Measurements from ENCODE around the gene TBC1D22A.

Gene TBC1D22A

GRCh38 chr22:47063071-47063509, 300.6 kb downstream of the TBC1D22A start:
- Histone ChIP-seq H3K27ac (ENCODE audit: low read length) (no peak overlapping the region), H3K79me2 (ENCODE audit: low read length) (no peaks in the 10 kb centered on the region), H3K4me1 (ENCODE audit: low read length) (peaks cover 20% of the 10 kb centered on the region), H3K4me2 (ENCODE audit: low read length) (no peak overlapping the region), H2AFZ (ENCODE audit: low read depth, low read length) (no peak overlapping the region), H3K27me3 (ENCODE audit: low read depth, low read length) (no peaks in the 10 kb centered on the region), H3K4me3 (ENCODE audit: low read length) (no peak overlapping the region), H3K9me3 (ENCODE audit: insufficient read depth, low read length) (no peaks in the 10 kb centered on the region), H4K20me1 (ENCODE audit: insufficient read depth, low read length) (peaks cover 61% of the 10 kb centered on the region), H3K36me3 (replicated peaks; ENCODE audit: low read depth, low read length) (peaks cover 40% of the 10 kb centered on the region), H3K9ac (ENCODE audit: low read length) (no peak overlapping the region)
- TF ChIP-seq CTCF (IDR thresholded peaks at IDR 0.05; ENCODE audit: low read depth, low read length) (no peak), EZH2phosphoT487 (IDR thresholded peaks at IDR 0.05; ENCODE audit: low read depth) (no peak)

DNA sequence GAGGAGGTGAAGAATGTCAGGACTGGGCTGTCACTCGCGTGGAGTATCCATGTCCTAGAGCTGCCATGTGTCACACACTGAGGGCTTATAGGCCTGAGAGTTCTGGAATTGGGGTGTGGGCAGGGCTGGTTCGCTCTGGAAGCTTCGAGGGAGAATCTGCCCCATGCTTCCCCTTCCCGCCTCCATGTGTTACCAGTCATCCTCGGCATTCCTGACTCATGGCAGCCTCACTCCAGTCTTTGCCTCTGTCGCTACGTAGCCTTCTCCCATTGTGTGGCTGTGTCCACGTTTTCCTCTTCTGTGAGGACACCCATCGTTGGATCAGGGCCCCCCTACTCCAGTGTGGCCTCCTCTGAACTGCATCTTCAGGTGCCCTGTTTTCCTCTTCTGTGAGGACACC, 301.2 kb downstream of the TBC1D22A start:
- Histone ChIP-seq H3K36me3 (replicated peaks; ENCODE audit: low read depth, low read length) (peaks cover 45% of the 10 kb centered on the region), H3K79me2 (ENCODE audit: low read length) (no peaks in the 10 kb centered on the region)
- TF ChIP-seq CTCF (IDR thresholded peaks at IDR 0.05; ENCODE audit: low read depth, low read length) (no peak), EZH2phosphoT487 (IDR thresholded peaks at IDR 0.05; ENCODE audit: low read depth) (no peak)

GRCh38 chr22:47064016-47064415, 301.6 kb downstream of the TBC1D22A start:
- peaks cover 61% of the 10 kb centered on the region for H4K20me1 ChIP-seq (ENCODE audit: insufficient read depth, low read length)
- no peak overlapping the region for H3K4me2 ChIP-seq (ENCODE audit: low read length)
- H2AFZ ChIP-seq (ENCODE audit: low read depth, low read length), result no peak overlapping the region
- H3K4me3 ChIP-seq (ENCODE audit: low read length), result no peak overlapping the region
- H3K4me1 ChIP-seq (ENCODE audit: low read length), result peaks cover 11% of the 10 kb centered on the region
- no peaks in the 10 kb centered on the region for H3K9me3 ChIP-seq (ENCODE audit: insufficient read depth, low read length)
- TF ChIP-seq CTCF (IDR thresholded peaks at IDR 0.05; ENCODE audit: low read depth, low read length) (no peak), EZH2phosphoT487 (IDR thresholded peaks at IDR 0.05; ENCODE audit: low read depth) (no peak)
- H3K27ac ChIP-seq (ENCODE audit: low read length), result no peak overlapping the region
- no peak overlapping the region for H3K9ac ChIP-seq (ENCODE audit: low read length)
- no peaks in the 10 kb centered on the region for H3K27me3 ChIP-seq (ENCODE audit: low read depth, low read length)
- peaks cover 46% of the 10 kb centered on the region for H3K36me3 ChIP-seq (replicated peaks; ENCODE audit: low read depth, low read length)
- peaks cover 1% of the 10 kb centered on the region for H3K79me2 ChIP-seq (ENCODE audit: low read length)

More for the DNA sequence above, 301.2 kb downstream of the TBC1D22A start:
- Histone ChIP-seq H3K4me2 (ENCODE audit: low read length) (no peak overlapping the region), H2AFZ (ENCODE audit: low read depth, low read length) (no peak overlapping the region), H3K27me3 (ENCODE audit: low read depth, low read length) (no peaks in the 10 kb centered on the region), H3K4me1 (ENCODE audit: low read length) (peaks cover 15% of the 10 kb centered on the region), H3K9me3 (ENCODE audit: insufficient read depth, low read length) (no peaks in the 10 kb centered on the region), H3K9ac (ENCODE audit: low read length) (no peak overlapping the region), H4K20me1 (ENCODE audit: insufficient read depth, low read length) (peaks cover 61% of the 10 kb centered on the region), H3K4me3 (ENCODE audit: low read length) (no peak overlapping the region), H3K27ac (ENCODE audit: low read length) (no peak overlapping the region)

DNA sequence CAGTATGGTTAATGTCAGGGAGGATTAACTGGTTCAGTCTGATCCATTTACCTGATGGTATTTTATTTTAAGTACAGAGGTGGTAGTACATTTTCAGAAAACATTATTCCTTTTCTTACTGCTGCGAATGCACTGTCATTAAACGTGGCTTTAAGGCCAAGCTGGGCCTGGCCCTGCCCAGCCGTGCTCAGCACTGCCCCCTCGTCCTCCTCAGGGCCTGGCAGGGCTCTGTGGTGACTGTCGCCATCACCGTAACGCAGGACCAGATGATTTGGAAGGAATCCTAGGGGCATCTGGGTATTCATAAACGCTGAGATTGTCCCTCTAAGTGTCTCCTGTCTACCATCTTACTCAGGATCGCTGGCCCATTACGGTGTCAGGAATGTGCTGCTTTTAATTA, 302.0 kb downstream of the TBC1D22A start:
- H2AFZ ChIP-seq (ENCODE audit: low read depth, low read length), result no peak overlapping the region
- H3K9me3 ChIP-seq (ENCODE audit: insufficient read depth, low read length), result no peaks in the 10 kb centered on the region
- H3K79me2 ChIP-seq (ENCODE audit: low read length), result peaks cover 5% of the 10 kb centered on the region
- peaks cover 46% of the 10 kb centered on the region for H3K36me3 ChIP-seq (replicated peaks; ENCODE audit: low read depth, low read length)
- H3K4me3 ChIP-seq (ENCODE audit: low read length), result no peak overlapping the region
- TF ChIP-seq CTCF (IDR thresholded peaks at IDR 0.05; ENCODE audit: low read depth, low read length) (no peak), EZH2phosphoT487 (IDR thresholded peaks at IDR 0.05; ENCODE audit: low read depth) (no peak)
- no peaks in the 10 kb centered on the region for H3K27me3 ChIP-seq (ENCODE audit: low read depth, low read length)
- no peak overlapping the region for H3K27ac ChIP-seq (ENCODE audit: low read length)
- H3K4me2 ChIP-seq (ENCODE audit: low read length), result no peak overlapping the region
- no peak overlapping the region for H3K9ac ChIP-seq (ENCODE audit: low read length)
- H4K20me1 ChIP-seq (ENCODE audit: insufficient read depth, low read length), result peaks cover 61% of the 10 kb centered on the region
- H3K4me1 ChIP-seq (ENCODE audit: low read length), result peaks cover 7% of the 10 kb centered on the region

Measured in OCI-LY3 (cell line).